Inferior parietal cortex (tissue), 1 donor: ENCODE measurements around the gene FHIP1B.

Experiments
- DNase-seq: peaks from one replicate; pipeline ENCODE4 v3.0.0-alpha.2; 2016; ENCODE audit errors: extremely low spot score

FHIP1B gene

DNA sequence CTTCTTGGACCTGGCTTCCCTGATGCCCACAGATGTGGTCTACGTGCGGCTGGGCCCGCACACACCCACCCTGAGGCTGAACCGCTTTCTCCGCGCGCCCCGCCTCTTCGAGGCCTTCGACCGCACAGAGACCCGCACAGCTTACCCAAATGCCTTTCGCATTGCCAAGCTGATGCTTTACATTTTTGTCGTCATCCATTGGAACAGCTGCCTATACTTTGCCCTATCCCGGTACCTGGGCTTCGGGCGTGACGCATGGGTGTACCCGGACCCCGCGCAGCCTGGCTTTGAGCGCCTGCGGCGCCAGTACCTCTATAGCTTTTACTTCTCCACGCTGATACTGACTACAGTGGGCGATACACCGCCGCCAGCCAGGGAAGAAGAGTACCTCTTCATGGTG lies 5.7 kb upstream of the FHIP1B start:
- DNase-seq: no peak

DNA sequence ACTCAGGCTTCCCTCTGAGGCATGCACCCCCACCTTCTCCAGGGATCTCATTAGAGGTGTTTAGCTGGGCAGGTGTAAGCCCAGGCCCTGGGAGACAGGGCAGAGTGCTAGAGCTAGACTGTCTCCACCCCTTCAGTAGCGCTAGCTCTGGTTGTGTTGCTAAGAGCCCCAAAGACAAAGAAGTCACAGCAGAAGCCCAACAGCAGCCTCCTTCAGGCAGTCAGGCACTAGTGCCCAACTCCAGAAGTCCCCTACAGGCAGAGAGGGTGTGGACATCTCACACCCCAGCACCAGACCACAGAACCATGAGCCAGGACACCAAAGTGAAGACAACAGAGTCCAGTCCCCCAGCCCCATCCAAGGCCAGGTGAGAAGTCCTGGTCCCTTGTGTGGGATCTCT lies 4.5 kb upstream of the FHIP1B start, which contains the start of gene CNGA4:
CNGA4 (plus strand) TSS at position 188 of the 400 bp plus-strand sequence; CDS start at position 306, 118 bp downstream.
- no peak for DNase-seq

DNA sequence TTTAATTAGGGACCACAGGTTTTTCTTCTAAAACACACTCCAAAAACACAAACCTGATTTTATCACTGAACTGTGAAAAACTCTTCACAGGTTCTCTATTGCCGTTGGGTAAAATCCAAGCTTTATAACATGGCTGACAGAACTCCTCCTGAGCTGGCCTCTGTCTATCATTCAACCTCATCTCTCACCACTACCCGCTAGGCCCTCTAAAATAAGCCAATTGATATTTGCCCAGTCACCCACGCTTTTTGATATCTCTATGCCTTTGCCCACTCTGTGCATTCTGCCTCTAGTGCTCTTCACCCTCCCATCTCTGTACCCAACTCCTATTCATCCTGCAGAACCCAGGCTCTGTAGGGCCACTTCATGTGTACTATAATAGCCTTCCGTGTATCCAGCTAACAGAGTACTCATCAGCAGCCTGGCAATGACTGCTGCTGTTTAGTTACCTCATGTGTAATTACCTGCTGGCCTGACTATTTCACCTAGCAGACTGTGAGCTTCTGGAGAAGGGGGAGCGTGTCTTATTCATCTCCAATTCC lies 3.4 kb upstream of the FHIP1B start:
- no peak for DNase-seq

DNA sequence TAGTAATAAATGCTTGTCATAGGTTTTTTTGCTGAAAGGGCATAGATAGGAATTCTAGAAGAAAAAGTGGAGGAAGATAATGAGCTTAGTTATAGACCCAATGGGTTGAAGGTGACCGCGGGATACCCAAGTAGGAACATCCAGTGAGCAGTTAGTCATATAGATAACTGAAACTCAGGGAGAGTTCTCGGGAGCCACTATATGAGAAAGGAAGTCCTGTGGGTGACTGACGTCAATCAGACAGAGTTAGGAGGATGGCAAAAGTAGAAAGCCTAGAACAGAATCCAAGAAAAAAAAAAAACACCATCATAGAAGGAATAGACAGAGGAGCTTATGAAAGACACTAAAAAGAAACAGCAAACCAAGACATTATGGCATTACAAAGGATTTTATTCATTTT lies 2.8 kb upstream of the FHIP1B start:
- no peak for DNase-seq

DNA sequence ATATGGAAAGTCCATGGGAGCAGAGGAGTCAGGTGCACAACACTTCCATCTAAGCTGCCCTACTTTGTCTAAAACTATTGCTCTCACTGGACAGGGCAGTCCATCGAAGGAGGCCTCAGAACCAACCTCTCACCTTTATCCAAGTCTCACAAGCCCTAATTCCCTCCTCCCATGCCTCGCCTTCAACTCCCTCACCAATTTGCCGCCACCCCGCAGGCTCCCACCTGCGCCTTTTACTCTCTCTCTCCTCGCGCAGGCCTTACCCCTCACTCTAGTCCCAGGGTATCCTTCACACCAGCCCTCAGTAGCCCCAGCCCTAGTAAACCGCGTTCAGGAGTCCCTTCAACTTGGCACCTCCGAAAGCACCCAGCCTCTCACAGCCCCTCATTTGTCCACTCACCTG lies 451 bp downstream of the FHIP1B start:
- DNase-seq: no peak

DNA sequence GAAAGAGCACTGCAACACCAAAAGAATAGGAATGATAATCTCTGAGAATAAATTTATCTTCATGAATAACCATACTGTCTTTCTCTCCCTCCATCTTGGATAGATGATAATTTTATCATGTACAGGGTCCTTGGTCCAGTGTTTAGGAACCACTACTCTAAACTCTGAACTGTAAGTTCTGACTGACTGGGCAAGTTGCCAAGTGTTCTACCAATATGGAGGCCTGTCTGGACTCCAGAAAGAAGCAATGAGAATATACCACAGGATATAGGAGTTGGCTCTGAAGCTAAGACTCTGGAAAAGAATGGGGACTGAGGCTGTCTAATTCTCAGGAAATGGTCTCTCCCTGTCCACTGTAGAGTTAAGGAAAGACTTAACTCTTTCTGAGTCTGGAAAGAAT lies 1.5 kb downstream of the FHIP1B start:
- no peak for DNase-seq

DNA sequence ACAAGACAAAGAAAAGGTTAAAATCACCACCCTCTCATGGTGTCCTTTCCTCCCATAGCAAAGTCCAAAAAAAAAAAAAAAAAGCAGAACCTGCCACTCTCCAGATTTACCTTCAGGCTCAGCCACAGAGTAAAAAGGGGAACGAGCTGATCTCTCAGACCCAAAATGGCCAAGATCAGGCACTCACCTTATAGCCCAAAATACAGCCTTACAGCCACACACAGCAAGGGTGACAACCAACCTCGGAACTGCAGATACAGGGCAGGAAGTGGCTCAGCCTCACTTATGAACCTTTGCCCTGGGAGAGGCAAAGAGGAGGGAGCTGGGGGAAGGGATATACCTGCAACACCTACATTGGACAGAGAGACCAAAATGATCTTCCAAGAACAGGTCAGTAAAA lies 4.5 kb downstream of the FHIP1B start:
- DNase-seq: no peak

DNA sequence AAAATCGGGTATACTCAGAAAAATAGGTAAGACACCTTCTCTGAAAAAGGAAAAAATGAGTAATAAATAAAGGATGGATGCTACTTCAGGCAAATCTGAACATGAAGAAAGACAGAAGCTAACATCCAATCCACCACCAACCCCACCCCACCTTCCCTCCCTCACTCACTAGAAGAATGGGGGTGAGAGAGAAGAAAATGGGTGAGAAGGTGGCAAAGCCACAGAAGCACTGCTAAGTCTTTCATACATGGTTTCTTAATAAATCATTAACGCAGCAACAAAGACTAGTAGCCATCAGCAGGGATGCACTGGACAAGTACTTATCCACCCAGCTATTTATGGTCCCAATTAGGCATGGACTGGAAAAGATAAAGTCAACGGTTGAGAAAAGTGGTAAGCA lies 5.9 kb downstream of the FHIP1B start:
- DNase-seq: no peak

DNA sequence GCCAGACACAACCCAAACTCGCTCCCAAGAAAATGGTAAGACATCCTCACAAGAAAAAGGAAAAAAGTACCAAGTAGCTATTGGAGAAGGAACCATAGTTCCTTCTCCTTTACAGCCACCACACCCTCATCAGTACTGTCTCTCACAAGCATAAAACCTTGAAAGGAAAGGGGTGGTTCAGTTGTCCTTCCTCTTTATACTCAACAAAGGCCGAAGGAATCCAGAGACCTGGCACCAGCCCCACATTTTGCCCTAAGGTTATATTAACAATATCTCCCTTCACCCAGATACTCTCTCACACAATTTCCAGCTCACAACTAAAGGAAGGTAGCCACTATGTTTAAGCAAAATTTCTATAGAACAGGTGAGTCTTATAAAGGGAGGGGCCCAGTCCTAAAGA lies 8.5 kb downstream of the FHIP1B start:
- no peak for DNase-seq

DNA sequence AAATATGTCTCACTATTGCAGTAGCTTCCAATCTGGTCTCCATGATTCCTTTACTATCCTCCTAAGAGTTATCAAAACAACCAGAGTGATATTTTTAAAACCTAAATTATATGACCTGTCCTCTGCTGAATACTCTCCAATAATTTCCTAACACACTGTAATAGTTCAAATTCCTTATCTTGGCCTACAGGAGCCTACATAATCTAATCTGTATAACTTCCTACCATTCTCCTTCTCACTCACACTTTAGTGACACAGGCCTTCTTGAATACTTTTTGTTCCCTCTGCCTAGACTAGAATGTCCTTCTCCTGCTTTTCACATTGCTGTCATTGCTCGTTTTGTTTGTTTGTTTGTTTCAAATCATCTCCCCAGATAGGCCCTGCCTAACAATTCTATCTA lies 9.4 kb downstream of the FHIP1B start:
- DNase-seq: no peak

DNA sequence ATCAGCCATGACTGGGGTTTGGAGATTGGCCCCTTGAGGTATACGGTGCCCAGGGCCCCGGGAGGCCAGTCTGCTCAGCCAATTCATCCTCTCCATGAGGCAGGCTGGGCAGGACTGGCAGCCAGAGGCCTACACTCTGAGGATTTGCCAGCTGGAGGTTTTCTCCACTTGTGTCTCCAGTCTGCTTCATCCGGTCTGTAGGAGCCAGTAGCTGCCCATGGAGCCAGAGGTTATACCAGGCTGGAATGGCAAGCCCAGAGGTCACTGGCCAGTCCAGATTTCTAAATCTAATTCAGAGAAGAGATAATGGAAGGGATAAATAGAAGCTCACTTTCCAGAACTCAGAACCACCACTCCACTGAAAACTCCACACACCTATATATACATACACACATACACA lies 10.0 kb downstream of the FHIP1B start:
- no peak for DNase-seq

DNA sequence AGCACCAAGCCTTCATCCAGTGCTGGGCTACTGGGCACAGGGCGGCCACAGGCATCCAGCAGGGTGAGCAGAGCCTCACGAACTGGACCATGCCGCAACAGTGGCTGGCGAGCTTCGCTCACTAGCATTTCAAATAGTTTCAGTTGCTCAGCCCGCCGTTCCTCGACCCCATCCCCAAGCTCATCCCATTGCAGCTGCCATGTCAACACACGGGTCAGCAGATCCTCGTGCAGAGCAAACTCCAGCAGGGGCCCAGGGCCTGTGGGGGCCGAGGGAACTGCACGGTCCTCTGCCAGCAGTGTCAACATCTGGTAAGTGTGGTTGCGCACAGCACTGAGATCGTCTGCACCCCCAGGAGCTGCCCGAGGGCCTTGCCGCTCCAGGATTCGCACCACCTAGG lies 10.6 kb downstream of the FHIP1B start:
- no peak for DNase-seq

DNA sequence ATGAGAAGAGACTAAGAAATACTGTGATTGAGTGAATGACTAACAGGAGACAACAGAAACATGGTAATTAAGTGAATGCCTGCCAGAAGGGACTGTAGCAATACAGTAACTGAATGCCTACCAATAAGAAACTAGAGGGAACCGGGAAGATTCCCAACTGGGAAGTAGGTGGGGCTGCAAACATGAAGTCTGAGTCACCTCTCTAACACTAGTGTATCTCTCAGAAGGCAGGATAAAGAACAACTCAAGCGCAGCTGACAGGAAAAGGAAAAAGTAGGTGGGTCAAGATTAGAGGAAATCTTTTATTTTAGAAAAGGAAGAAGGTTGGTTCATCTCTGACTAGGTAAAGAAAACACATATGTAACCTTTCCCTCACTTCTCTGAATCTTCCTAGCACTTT lies 15.1 kb downstream of the FHIP1B start:
- peak; percentile 11 for DNase-seq

DNA sequence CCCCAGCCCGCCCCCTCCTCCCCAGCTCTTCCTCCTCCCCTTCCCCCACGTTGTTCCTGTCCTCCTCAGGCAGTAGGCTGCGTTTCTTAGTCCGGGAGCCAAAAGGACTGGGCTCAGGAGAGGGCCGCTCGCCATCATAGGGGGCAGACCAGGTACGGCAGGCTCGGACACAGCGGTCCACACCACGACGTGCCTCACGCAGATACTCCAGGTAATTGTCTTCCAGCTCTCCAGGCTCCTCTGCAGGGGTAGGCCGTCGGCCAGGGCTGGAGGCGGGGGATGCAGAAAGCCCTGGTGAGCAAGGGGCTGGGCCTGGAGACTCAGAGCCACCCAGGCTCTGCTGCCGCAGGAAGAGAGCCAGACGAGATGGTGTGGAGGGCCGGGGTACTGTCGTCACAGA lies 16.7 kb downstream of the FHIP1B start:
- DNase-seq: no peak

DNA sequence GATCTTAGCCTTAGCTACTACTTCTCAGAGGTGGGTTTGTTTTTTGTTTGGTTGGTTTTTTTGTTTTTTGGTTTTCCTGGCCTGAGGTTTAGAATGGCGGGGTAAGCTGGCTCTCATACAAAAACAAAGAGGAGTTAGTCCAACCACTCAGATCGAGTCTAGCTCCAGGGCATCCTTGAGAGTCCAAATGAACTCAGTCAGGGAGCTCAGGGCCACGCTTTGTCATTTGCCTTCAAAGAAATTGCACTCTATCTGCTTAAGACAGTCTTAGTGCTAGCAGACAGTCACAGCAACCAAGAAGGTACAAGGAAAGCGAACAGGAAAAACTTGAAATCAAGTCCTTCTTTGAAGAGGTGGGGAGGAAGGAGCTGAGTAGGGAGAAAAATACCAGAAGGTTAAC lies 17.9 kb downstream of the FHIP1B start:
- DNase-seq: no peak

DNA sequence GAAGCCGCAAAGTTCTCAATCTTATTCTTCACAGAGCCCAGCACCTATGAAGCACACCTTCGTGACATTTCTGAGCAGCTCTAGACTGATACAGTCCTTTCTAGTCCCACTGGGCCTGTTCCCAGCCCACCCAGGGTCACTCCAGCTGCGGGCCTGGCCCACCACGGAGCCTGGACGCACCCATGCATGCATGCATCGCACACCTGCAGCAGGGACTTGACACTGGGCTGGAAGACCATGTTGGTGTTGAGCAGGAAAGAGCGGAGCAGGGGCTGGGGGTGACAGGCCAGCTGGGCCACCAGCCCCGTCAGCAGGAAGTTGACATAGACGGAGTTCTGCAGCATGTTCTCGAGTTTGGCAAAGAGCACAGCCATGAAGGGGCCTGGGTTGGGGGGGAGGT lies 19.9 kb downstream of the FHIP1B start:
- DNase-seq: no peak

DNA sequence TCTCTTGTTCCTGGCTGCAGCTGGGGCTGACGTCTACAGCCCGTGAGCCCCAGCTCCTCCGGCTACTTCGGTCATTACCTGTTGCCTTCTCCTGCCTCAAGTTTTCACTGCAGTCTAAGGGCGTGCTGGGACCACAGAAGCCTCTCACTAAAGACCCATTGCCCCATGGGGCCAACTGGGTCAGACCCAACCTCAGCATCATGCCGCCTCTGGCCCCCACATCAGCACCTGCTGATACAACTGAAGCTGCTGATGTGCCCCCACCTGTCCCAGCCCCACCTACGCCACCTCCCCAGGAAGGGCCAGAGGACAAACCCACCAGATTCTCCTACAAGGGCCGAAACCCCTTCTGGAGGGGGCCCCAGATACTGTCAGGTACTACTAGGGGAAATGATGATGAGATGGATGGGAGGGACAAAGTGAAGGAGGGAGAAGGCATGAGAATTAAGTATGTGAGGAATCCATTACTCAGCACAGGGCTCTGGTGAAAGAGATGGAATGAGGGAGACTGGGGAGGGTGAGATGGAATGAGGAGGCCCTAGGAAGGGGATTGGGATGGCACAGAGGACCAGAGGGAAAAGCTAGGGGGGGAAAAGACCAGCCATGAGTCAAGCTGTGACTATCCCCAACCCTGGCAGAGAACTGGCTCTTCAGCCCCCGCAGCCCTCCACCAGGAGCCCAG lies 24.0 kb downstream of the FHIP1B start:
- no peak for DNase-seq

DNA sequence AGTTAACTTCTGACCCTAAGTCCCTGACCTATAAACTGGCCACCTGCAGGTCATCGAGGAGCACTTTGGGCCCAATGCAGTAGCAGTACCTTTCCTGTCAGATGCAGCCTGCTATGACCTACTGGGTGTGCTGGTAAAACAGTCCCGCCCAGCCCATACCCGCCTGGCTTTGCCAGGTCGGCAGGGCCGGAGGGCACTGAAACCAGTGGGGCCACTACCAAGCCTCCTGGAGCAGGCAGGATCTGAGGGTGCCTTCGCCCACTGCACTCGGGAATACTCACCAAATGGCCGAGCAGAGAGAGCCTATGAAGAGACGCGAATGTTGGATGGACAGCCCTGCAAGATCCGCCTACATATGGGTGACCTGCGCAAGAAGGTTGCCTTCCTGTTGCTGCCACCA lies 24.6 kb downstream of the FHIP1B start:
- no peak for DNase-seq

DNA sequence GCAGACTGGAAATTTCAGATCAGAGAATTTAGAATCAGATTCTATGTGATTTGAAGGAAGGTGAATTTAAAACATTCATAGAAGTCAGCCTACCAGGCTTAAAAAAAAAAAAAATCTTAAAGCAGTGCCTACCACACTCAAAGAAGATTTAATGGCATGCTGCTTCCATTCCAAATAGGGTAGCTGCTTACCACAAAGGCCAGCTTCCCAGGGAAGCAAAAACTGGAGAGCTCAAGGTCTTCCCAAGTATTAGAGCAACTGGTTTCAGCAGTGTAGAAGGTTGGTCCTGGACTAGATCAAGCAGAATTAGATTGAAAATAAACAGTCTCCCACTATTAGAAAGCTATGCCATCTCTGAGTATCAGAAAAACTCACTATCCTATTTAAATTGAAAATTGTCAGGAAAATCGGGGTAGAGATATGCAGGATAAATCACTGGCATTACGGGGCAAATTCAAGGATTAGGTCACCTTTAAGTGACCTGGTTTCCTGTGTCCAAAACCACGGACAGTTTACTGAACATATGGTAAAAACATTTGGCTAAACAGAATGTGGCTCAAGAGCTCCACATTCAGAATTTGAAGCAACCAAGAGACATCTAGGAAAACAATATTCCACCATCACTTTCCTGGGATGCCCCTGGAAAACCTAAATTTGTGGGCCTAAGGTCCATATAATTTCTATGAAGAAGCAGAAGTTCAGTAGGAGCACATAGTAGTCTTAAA lies 27.8 kb downstream of the FHIP1B start:
- DNase-seq: no peak

DNA sequence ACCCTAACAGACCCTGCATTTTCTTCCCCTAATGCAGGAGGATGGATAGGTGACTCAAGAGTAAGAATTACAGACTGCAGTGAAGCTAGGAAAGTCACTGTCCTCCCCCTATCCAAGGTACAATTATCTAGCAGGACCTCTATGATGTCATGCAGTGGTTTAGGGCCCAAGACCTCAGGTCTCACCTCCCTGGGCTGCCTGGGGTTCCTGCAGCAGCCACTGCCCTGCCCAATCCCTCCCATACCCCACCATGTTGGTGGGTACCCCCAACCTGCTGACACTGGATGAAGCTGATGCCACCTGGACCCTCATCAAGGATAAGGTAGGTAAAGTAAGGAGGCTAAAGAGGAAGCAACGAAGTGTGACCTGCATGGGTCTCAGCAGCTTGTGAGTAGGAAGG lies 29.1 kb downstream of the FHIP1B start, which contains the start of gene C11orf42:
C11orf42 (plus strand) TSS at position 192 of the 400 bp plus-strand sequence; CDS start at position 251, 59 bp downstream.
- no peak for DNase-seq

DNA sequence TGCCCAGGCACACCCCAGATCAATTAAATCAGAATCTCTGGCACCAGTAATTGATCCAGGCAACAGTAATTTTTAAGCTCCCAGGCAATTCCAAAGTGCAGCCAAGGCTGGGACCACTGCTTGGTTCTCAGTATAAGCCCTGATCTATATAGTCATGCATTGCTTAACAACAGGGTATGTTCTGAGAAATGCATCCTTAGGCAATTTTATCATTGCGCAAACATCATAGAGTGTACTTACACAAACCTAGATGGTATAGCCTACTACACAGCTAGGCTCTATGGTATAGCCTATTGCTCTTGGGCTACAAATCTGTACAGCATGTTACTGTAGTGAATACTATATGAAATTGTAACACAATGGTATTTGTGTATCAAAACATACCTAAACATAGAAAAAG lies 29.7 kb downstream of the FHIP1B start:
- no peak for DNase-seq

DNA sequence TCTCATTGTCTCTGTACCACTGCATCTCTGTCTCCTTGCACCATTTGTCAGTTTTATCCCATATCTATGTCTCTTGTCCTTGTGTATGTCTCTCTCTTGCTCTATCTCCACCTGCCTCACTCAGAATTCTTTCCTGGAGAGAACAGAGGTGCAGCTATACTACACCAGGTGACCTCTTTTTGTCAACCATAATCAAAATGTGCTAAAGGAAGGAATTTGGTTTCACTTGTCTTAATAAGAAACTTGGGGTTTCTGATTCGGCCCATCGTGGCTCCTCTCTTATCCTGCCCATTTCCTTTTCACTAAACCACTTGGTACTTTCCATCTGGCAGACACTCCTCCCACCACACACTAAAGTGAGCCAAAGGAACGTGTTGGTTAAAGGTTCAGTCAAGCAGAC lies 31.1 kb downstream of the FHIP1B start:
- no peak for DNase-seq

DNA sequence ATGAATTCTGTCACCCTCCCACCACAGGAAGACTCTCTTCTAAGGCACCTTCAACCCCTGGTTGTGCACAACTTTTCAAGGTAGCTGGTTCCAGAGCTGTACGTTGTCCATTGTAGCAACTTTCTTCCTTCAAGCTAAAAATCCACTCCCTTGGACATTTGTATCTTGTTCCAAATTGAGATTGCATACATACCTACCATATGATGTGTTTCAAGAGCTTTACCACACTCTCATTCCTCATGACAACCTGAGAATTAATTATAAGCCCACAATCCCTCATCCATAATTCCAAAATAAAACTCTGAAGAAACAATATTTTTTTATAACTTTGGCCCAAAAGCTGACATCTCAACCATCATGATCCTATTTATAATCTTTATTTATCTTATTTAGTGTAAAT lies 32.4 kb downstream of the FHIP1B start:
- DNase-seq: no peak
